Hematopoietic multipotent progenitor cell (in vitro differentiated cells): ENCODE results near the gene ENDOD1. TPM values are rescaled to one million over a fixed set of nuclear protein-coding genes. Genes with fewer than 3 reads are reported as not detected.
A peak's percentile ranks its signal among the peaks of the same experiment; 100 is the strongest.

Experiments
- DNase-seq, 3 donors: peaks; one replicate each; pipeline ENCODE4 v3.0.0-alpha.2; 2011 to 2015; ENCODE audit warnings: low read depth in 2 of 3, low spot score in 2 of 3
- total RNA-seq: library from RNA; depleted of rRNA; stranded (reverse); fragments of >200 nt; gene quantifications from one replicate; pipeline ENCODE4 v1.2.3, GENCODE V29; 2012

ENDOD1 gene
- total RNA-seq, 1 donor = 14.5 TPM

- no peak for DNase-seq
Observed at GRCh38 chr11:95156916-95157541, 67.4 kb downstream of the ENDOD1 start.

GRCh38 chr11:95157824-95158223 lies 68.2 kb downstream of the ENDOD1 start:
- no peak for DNase-seq

GRCh38 chr11:95161248-95161647 lies 71.6 kb downstream of the ENDOD1 start:
- no peak for DNase-seq

GRCh38 chr11:95163106-95163505 lies 73.5 kb downstream of the ENDOD1 start:
- no peak for DNase-seq

GRCh38 chr11:95165638-95166037 lies 76.0 kb downstream of the ENDOD1 start:
- no peak for DNase-seq

- DNase-seq = peak in 1 of 3 donors; percentile 51
Observed at GRCh38 chr11:95166781-95167180, 77.1 kb downstream of the ENDOD1 start.

GRCh38 chr11:95170294-95170693 lies 80.6 kb downstream of the ENDOD1 start:
- no peak for DNase-seq

GRCh38 chr11:95175818-95176380 lies 86.3 kb downstream of the ENDOD1 start:
- no peak for DNase-seq

Other genes with a start within 250 kb of the ENDOD1 start
- gene CWC15, start 116.3 kb upstream of the ENDOD1 start, total RNA-seq = 12.4 TPM
- gene KDM4D, start 116.1 kb upstream of the ENDOD1 start, total RNA-seq = 1.3 TPM
- not detected for gene KDM4E, start 64.6 kb upstream of the ENDOD1 start, total RNA-seq
- gene KDM4F, start 40.4 kb upstream of the ENDOD1 start, total RNA-seq = under 0.01 TPM
- 17.5 TPM for gene SRSF8, start 22.9 kb upstream of the ENDOD1 start, total RNA-seq
- gene SESN3, start 141.4 kb downstream of the ENDOD1 start, total RNA-seq = 23.4 TPM